ENCODE data around the gene PIWIL4. TPM values are rescaled to one million over a fixed set of nuclear protein-coding genes. Genes with fewer than 3 reads are reported as not detected.

Gene PIWIL4
- total RNA-seq, 1 donor from 2014 or later: 0.62 TPM

DNA sequence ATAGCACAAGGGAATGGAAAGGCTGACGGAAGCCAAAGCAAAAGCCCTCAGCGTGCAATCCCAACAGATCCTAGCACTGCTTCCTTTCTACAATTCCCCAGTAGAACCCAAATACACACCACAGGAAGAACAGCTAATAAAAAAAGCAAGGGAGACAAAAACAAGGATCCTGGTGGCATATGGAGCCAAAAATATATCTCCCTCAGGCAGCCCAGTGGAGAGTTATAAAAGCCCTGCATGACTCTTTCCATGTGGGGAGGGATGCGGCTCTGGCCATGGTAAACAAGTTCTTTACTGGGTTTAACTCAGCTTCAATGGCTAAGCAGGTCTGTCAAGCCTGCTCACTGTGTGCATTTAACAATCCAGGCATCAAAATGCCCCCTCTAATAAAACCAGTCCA is 88.1 kb downstream of the PIWIL4 start:
- Mint-ChIP-seq H3K27ac (no peak overlapping the region), H3K4me3 (no peak overlapping the region), H3K36me3 (ENCODE audit: low read depth) (no peaks in the 10 kb centered on the region), H3K27me3 (peaks cover 3% of the 10 kb centered on the region), H3K9me3 (no peaks in the 10 kb centered on the region), H3K4me1 (no peaks in the 10 kb centered on the region)
- intact Hi-C loops (cut with micrococcal nuclease): no loop called here
- ChIA-PET CTCF (no interaction called here), POLR2A (no interaction called here)
- DNase-seq (no peak), ATAC-seq (ENCODE audit: low read depth) (no peak)
- TF ChIP-seq, protein P1, sequence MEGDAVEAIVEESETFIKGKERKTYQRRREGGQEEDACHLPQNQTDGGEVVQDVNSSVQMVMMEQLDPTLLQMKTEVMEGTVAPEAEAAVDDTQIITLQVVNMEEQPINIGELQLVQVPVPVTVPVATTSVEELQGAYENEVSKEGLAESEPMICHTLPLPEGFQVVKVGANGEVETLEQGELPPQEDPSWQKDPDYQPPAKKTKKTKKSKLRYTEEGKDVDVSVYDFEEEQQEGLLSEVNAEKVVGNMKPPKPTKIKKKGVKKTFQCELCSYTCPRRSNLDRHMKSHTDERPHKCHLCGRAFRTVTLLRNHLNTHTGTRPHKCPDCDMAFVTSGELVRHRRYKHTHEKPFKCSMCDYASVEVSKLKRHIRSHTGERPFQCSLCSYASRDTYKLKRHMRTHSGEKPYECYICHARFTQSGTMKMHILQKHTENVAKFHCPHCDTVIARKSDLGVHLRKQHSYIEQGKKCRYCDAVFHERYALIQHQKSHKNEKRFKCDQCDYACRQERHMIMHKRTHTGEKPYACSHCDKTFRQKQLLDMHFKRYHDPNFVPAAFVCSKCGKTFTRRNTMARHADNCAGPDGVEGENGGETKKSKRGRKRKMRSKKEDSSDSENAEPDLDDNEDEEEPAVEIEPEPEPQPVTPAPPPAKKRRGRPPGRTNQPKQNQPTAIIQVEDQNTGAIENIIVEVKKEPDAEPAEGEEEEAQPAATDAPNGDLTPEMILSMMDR (IDR thresholded peaks at IDR 0.05): no peak

DNA sequence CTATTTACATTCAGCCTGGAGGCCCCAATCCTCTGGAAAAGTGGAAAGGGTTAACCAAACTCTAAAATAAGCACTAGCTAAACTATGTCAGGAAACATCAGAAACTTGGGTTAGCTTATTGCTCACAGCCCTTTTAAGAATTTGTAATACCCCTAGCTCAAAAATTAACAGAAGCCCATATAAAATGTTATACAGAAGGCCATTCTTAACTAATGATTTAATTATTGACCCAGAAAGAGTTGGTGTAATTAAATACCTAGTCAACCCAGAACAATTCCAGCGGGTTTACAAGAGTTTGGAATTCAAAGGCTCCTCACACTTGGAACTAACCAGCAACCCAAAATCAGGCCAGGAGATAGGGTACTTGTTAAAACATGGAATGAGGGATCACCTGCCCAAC is 88.8 kb downstream of the PIWIL4 start:
- no peaks in the 10 kb centered on the region for H3K9me3 Mint-ChIP-seq
- ChIA-PET CTCF (no interaction called here), POLR2A (no interaction called here)
- H3K36me3 Mint-ChIP-seq (ENCODE audit: low read depth): no peaks in the 10 kb centered on the region
- ATAC-seq (ENCODE audit: low read depth) (no peak), DNase-seq (no peak)
- no peaks in the 10 kb centered on the region for H3K4me1 Mint-ChIP-seq
- no peak overlapping the region for H3K27ac Mint-ChIP-seq
- no peak overlapping the region for H3K4me3 Mint-ChIP-seq
- H3K27me3 Mint-ChIP-seq: peaks cover 2% of the 10 kb centered on the region
- TF ChIP-seq, protein P1 (IDR thresholded peaks at IDR 0.05): no peak
- intact Hi-C loops (cut with micrococcal nuclease): no loop called here

DNA sequence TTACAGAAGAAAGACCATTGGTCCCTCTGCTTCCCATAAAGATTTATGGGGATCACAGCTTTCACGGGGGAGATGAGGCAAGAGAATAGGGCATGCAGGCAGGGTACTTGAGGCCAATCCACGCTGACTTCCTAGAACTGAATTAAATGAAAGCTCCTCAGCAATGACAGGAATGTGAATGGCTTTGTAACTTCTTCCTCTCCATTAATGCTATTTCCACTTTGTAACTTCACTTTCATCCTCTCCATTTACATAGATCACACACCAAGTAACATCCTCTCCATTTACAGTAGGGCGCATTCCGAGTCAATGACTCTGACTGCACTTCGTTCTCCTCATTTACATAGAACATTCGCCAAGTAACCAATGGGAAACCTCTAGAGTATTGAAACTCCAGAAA is 89.8 kb downstream of the PIWIL4 start:
- H3K27me3 Mint-ChIP-seq: peaks cover 2% of the 10 kb centered on the region
- no peaks in the 10 kb centered on the region for H3K36me3 Mint-ChIP-seq (ENCODE audit: low read depth)
- no peak overlapping the region for H3K27ac Mint-ChIP-seq
- H3K4me1 Mint-ChIP-seq: no peaks in the 10 kb centered on the region
- ChIA-PET CTCF (no interaction called here), POLR2A (no interaction called here)
- intact Hi-C loops (cut with micrococcal nuclease): no loop called here
- TF ChIP-seq, protein P1 (IDR thresholded peaks at IDR 0.05): no peak
- H3K4me3 Mint-ChIP-seq: no peak overlapping the region
- no peak for ATAC-seq (ENCODE audit: low read depth)
- H3K9me3 Mint-ChIP-seq: no peaks in the 10 kb centered on the region
- DNase-seq: no peak

DNA sequence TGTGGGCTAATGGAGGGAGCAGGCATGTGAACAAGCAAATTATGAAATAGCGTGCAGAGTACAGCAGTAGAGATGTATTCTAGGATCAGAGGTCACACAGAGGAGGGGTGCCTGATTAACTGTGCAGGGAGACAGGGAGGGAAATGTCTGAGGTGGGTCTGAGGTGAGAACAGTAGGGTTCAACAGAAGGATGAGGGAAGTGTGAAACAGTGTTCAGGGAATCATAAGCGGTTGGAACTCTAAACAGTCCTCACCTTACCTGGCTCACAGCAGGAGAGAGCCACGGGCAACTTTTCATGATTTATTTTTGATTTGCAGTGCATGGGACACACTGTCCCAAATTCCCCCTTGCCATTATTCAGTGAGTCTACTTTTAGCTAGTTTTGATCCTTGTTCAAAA is 90.5 kb downstream of the PIWIL4 start:
- DNase-seq (no peak), ATAC-seq (ENCODE audit: low read depth) (no peak)
- Mint-ChIP-seq H3K9me3 (no peaks in the 10 kb centered on the region), H3K4me1 (no peaks in the 10 kb centered on the region), H3K27me3 (peaks cover 2% of the 10 kb centered on the region), H3K27ac (no peak overlapping the region), H3K36me3 (ENCODE audit: low read depth) (no peaks in the 10 kb centered on the region), H3K4me3 (no peak overlapping the region)
- TF ChIP-seq, protein P1 (IDR thresholded peaks at IDR 0.05): no peak
- ChIA-PET POLR2A (no interaction called here), CTCF (no interaction called here)
- intact Hi-C loops (cut with micrococcal nuclease): no loop called here

DNA sequence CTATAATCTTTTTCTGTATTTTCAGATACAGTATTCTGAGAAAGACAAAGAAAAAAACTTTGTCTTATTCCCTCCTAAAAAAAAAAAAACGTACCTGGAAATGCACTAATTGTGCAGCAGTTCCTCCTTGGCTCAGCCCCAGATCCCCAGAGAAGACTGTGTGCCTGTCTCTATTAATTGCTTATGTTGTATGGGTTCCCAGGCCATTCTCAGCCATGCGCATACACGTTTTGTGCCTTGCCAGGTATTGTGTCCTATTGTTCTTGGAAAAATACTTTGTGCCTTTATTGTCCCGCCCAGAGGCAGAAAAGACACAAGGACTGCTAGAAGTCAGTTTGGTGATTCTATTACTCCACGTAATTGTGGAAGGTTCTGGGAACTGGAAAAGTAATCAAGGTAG is 91.2 kb downstream of the PIWIL4 start:
- TF ChIP-seq, protein P1 (IDR thresholded peaks at IDR 0.05): no peak
- Mint-ChIP-seq H3K4me3 (no peak overlapping the region), H3K27me3 (peaks cover 2% of the 10 kb centered on the region), H3K27ac (no peak overlapping the region), H3K4me1 (no peaks in the 10 kb centered on the region), H3K9me3 (no peaks in the 10 kb centered on the region), H3K36me3 (ENCODE audit: low read depth) (no peaks in the 10 kb centered on the region)
- POLR2A ChIA-PET: no interaction called here
- ATAC-seq (ENCODE audit: low read depth): no peak
- CTCF ChIA-PET: no interaction called here
- intact Hi-C loops (cut with micrococcal nuclease): no loop called here
- DNase-seq: no peak
